TTC549 (cell line): ENCODE results near the gene EEF2K.

Source experiments
- FAIRE-seq: peaks from 2 replicates; lab custom pipeline; 2012; peaks lifted over from hg19 to GRCh38; lab: Jason Lieb, UNC

EEF2K gene

DNA sequence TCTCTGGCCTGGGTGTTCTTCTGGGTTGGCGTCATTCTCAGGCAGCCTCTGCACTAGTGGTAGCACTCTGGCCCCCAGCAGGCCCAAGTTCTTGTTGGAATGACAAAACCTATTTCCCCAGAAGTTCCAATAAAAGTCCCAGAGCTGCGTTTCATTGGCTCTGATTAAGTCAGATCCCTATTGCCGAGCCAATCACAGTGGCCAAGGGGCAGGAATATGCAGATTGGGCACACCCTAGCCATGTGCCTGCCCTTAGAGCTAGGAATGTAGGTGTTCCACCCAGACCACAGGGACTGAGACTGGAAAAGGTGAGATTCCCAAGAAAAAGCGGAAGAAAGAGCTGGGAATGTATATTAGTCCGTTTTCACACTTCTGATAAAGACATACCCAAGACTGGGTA is 46.2 kb downstream of the EEF2K start:
- FAIRE-seq: no peak

DNA sequence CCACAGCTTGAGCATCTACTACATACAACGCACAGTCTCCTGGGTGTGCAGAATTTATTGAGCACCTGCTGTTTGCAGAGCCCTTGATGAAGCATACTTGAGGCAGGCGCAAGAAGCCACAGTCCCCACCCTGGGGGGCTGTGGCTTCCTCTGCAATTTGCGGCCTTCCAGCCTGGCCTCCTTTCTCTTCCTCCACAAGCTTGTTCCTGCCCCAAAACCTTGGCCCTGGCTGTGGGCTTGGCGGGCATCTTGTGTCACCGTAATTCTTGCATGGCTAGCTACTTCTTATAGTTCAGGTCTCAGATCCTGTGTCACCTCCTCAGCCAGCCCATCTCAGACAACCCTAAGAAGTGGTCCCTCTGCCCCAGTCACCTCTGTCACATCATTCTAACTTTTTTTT is 47.2 kb downstream of the EEF2K start:
- no peak for FAIRE-seq

DNA sequence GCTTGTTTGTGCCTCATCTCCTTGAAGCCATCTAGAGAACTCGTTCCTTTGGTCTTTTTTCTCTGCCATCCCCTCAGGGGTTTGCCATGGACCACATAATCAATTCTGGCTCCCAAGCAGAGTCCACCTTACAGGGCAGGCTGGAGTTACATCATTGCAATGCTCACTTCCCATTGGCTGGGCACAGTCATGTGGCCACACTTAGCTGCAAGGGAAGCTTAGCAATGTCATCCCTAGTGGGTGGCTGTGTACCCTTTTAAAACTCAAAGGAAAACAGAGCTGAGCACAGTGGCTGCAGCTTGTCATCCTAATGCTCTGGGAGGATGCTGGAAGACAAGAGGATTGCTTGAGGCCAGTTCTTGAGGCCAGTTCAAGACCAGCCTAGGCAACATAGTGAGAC is 49.3 kb downstream of the EEF2K start:
- FAIRE-seq: no peak

DNA sequence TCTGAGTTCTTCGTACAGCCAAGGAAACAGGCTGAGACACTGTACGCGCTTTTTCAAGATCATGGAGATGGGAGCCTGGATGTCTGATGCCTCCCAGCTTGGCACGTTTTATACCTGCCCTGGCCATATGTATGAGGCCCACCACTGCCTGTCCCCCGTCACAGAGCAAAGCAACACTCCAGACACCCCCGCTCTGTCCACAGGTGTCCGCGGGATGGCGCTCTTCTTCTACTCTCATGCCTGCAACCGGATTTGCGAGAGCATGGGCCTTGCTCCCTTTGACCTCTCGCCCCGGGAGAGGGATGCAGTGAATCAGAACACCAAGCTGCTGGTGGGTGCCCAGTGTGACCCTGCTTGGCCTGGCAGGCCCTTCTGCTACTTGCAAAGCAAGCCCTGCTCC is 51.4 kb downstream of the EEF2K start:
- FAIRE-seq: no peak

DNA sequence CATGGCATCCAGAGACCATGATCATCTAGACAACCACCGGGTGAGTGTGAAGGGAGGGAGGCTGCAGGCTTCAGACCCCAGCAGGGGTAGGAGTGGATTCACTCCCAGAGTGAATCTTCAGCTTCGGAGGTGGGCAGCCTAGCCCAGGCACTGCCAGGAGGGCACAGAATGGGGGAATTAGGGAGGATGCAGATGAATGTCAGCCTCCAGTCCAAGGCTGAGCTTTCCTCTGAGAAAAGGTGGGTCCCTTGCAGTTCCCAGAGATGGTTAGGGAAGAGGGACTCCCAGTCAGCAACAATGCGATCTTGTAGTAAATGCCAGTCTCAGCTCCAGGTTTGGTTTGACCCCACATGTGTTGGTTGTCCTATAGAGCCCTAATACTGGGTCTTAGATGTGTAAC is 54.4 kb downstream of the EEF2K start:
- no peak for FAIRE-seq

DNA sequence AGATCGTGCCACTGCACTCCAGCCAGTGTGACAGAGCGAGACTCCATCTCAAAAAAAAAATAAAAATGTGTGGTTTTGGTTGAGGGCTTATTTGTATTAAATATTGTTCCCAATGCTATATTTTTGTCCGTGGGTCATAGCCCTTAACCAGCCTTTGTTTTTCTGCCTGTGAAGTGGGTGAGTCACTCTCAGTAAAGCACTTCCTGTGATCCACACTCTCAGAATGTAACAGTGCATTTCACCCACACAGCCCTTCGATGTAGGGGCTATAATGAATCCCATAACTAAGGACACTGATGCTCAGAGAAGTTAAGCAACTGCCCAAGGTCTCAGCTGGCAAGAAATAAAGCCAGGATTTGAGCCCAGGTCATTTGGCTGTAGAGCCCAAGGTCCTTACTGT is 56.4 kb downstream of the EEF2K start:
- FAIRE-seq: no peak

DNA sequence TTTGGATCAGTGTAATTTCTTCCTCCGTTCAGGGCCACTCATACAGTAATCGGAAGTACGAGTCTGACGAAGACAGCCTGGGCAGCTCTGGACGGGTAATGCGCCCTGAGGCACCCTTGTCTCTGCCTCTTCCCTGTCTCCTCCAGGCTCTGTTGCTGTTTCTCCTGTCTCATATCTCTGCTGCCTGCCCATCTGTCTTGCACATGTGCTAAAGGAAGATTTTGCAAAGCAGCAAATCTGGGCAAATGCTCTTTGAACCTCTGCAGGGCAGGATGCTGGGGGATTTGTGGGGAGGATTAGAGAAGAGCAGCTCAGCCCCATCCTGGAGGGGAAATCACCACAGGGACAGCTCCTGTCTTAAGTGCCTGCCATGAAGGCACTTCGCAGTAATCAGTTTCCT is 58.7 kb downstream of the EEF2K start:
- FAIRE-seq: no peak

DNA sequence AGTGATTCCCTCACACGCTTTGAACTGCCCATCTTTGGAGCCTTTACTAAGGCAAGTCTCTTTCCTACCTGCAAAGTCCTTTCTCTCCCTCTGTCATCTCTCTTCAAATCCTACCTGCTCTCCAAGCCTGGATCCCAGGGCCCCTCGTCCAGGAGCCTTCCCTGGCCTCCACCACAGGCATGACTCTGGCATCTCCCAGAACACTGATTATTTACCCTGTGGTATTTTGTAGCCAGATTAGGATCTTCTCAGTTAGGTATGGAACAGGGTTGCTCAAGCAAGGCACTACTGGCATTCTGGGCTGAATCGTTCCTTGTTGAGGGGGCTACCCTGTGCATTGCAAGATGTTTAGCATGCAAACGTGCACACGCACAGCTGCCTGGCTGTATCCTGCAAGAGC is 59.3 kb downstream of the EEF2K start:
- FAIRE-seq: no peak

DNA sequence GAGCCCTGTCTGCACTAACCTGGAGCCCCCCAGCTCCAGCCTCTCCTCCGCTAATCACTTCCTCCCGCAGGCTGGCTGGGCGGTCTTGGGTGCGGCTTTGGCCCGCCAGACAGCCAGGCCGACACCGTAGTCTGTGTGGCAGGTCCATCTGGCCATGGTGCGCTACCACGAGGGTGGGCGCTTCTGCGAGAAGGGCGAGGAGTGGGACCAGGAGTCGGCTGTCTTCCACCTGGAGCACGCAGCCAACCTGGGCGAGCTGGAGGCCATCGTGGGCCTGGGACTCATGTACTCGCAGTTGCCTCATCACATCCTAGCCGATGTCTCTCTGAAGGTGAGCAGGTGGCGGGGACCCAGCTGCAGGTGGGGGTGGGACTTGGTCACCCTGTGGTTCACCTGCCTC is 60.5 kb downstream of the EEF2K start:
- no peak for FAIRE-seq

DNA sequence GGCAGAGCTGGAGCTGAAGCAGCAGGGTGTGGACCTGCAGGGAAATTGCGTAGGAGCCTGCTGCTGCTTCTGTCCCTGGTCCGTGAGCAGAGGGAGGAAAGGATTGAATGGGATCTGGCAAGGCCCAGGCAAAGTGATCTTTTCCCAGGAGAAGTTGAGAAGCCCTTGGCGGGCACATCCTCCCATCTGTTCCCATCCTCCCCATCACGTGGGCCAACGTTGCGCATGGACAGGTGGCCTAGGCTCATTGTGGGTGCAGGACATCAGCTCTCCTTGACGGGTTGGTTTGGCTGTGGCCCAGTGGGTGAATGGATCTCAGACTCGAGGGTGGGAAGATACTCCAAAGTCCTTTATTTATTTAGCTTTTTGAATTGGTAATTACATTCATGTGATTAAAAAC is 61.7 kb downstream of the EEF2K start:
- FAIRE-seq: no peak

DNA sequence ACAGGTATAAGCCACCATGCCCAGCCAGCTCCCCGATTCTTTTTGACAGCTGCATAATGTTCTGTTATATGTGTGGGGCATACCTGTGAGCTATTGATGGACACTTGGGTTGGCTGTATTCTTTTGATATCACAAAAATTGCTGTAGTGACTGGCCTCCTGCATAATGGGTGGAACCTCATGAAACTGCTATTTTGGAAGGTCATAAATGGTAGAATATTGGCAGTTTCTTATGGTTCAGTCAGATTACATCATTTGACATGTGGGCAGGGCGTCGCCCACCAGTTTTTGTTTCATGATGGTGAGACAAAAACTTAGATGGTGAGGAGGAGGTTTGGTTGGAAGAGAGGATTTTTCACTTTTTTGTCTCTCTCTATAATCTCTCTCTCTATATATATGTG is 64.4 kb downstream of the EEF2K start:
- no peak for FAIRE-seq

DNA sequence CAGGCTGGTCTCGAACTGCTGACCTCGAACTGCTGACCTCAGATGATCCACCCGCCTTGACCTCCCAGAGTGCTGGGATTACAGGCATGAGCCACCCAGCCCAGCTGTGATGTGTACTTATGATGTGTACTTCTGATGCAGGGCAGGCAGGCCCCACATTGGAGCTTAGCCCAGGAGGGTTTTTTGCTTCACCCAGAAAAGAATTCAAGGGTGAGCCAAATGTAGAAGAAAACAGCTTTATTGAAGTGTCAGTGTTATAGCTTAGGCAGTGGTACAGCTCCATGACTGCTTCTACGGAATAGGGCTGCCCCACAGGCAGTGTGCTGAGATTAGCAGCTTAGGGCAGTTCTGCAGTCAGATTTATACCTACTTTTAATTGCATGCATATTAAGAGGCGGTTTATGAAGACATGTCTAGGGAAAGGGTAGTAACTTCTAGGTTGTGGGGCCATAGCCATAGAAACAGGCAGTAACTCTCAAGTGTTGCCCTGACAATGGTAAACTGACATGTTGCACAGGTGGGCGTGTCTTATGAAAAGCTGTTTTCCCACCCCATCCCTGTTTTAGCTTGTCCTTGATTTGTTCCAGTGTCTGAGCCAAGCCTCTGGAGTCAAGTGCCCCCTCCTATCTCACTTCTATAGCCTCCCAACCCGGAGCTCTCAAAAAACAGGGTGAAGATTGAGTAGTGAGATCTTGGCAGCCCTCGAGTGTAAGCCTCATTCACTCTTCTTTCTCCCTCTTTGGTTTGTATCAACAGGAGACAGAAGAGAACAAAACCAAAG is 67.0 kb downstream of the EEF2K start:
- no peak for FAIRE-seq

DNA sequence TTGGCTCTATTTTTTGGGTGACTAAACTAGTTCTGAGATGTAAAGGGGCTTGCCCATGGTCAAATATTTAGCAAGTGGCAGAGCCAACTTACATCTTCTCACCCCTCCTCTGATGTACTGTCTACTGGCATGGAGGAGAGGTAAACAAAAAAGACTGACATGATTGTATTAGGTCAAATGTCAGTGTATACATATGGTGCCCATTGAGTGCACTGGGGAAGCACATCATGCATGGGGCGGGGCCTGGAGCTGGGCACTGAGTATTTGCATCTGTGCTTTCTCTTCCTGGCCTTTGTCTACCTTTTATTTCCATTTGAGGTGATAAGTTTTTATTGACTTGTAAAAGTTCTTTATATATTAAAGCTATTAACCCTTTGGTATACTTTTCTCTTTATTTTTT is 68.8 kb downstream of the EEF2K start:
- no peak for FAIRE-seq

DNA sequence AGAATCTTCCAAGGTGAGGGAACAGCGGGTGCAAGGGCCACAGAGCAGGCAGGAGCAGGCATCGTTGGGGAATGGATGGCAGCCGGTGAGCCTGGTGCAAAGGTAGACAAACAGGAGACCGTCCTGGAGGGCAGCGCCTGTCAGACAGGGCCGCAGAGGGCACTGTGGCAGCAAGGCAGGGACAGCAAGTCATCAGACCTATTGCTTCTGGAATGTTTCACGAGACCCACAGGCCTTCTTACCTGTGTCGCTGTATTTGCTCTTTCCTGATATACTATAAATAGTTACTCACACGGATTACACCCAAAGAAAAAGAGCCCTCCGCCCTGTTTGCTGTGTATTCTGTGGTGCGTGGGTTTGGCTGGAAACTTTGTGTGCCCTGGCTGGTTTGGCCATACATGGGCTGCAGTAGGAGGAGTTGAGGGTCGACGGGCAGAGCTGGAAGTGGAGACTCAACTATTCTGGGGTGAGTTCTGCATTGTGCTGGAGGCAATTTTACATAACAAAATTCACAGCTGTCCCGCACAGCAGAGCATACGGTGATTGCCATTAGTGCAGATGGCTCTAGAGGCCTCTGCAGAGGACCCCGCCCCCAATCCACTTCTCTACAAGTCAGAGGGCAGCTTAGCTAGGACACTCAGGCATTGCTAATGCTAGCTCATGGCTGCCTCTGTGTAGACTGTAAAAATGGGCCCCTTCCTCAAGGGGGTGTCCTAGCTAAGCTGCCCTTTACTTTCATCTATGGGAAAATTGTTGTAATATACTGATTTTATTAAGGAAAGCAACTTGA is 72.6 kb downstream of the EEF2K start:
- no peak for FAIRE-seq

DNA sequence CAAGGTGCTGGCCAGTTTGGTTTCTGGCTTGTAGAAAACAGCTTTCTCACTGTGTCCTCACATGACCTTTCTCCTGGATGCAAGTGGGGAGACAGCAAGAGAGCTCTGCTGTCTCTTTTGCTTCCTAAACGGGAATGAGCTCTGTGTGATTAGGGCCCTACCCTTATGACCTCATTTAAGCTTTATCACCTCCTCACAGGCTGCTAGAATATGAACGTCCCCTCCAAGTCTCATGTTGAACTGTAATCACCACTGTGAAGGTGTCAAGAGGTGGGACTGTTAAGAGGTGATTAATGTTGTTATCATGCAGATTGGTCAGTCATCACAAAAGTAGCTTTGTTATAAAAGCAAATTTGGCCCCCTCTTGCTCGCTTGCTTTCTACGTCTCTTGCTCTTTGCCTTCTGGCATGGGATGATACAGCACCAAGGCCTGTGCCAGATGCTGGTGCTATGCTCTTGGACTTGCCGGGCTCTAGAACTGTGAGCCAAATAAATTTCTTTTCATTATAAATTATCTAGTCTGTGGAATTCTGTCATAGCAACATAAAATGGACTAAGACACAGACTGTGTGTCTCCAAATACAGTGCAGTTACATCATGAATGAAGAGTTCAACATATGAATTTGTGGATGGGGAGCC is 76.3 kb downstream of the EEF2K start:
- FAIRE-seq: no peak

DNA sequence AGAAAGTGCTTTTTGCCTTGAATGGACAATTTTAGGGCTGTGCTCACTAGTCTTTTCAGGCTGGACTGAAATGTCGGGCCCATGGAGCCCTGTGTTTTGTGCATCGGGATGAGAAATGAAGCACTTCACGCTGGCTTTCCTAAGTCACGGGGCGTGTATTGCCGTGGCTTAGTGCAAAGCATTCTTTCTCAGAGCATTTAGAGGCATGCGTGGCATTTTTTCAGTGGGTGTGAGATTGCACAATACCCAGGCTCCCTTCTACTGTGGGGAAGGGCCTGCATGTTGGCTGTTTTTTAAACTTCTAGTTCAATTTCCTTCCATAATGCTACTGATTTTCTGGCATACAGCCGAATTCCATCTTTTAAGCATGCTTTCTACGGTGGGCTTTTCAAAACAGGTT is 78.6 kb downstream of the EEF2K start:
- no peak for FAIRE-seq

DNA sequence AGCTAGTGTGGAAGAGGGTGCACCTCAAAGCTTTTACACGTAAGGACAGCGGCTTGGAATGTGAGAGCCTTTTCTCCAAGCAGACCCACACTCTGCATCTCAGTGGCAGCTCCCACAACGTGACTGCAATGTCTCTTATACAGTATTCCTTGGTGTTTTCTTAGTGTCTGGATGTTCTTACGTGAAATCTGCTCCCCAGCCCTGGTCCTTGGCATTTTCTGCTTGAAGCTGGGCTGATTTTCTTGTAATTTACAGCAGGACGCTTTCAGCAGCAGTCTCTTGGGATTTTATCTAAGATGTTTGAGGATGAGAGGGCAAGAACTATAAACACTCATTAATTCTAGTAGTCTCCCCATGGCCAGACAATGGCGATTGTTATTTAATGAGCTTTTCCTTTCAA is 79.0 kb downstream of the EEF2K start:
- no peak for FAIRE-seq

DNA sequence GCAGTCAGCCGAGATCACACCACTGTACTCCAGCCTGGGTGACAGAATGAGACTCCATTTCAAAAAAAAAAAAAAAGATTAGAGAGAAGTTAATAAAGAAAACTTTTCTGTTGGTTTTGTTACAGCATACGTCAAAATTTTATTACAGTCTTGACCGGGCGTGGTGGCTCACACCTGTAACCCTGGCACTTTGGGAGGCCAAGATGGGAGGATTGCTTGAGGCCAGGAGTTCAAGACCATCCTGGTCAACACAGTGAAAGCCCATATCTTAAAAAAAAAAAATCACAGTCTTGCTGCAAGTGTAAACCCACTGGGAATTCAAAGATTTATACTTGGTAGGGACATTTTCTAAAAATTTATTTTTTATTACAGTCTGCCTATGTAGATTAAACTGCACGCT is 84.9 kb downstream of the EEF2K start:
- FAIRE-seq: no peak

DNA sequence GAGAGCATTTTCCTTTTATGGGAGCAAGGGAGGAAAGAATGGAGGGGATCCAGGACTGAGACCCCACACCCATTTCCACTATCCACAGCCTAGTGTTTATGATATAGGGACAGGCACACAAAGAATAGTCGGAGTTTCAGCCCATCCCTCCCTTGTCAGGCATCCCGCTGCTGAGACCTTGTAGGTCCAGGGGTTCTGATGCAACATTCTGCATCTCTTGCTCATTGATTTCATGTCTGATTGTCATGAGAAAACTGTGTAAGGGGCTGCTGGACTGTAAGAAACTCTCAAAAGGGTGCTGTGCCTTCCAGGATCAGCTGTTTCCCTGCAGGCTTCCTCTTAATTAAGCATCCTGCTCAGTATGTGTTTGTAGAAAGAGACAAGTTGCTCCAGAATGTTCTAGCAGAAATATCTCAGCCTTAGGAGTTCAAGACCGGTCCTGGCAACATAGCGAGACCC is 85.8 kb downstream of the EEF2K start:
- FAIRE-seq: no peak

DNA sequence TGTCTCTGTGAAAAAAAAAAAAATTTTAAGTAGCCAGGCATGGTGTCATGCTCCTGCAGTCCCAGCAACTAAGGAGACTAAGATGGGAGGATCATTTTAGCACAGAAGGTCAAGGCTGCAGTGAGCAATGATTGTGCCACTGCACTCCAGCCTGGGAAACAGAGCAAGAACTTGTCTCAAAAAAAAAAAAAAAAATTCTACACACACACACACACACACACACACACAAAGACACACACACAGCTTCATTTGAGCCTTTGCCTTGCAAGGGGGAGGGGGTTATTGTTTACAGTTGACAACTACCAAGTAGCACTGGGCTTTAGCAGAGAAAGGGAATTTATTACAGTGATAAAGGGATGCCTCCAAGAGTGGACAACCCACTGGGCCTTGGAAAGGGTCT is 86.2 kb downstream of the EEF2K start:
- FAIRE-seq: no peak

DNA sequence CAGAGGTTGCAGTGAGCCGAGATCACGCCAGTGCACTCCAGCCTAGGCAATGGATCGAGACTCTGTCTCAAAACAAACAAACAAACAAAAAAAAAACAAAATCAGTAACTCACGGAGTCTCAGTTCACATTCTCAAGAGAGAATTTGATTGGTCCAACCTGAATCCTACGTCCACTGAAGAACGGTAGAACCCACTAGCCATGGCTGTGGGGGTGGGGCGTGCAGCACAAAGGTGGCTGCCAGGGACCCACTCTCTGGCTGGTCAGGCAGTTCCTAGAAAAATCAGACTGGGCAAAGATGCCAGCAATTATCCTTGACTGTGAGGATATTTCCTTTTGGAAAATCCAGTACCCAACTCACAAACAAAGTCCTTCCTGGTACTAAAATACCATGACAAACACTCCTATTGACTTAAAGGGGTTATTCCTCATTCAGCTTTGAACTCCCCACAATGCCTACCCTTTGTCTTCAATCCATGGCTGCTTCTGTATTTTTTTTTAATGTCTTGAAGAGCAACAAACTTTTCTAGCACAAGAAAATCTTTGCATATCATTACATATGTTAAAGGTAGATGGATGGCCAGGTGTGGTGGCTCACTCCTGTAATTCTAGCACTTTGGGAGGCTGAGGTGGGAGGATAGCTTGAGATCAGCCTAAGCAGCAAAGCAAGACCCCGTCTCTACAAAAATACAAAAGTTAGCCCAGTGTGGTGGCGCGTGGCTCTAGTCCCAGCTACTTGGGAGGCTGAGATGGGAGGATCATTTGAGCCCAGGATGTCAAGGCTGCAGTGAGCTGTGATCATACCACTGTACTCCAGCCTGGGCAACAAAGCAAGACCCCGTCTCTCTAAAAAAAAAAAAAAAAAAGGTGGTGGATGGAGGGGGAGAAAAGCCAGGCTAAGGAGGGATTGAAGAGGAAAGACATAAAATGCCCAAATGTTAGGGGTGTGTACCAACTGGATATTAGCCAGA is 87.3 kb downstream of the EEF2K start:
- FAIRE-seq: no peak
